Sigmoid colon (tissue), 7 donors: ENCODE results near the gene MLLT10. TPM values are rescaled to one million over a fixed set of nuclear protein-coding genes. Genes with fewer than 3 reads are reported as not detected.
A peak's percentile ranks its signal among the peaks of the same experiment; 100 is the strongest.
"Not testable (repeated sequence)": the region's sequence is repeated elsewhere in the genome, so short reads cannot be mapped to it uniquely, and the experiment has no call there.

Experiments used
- DNase-seq: peaks from one replicate; pipeline ENCODE4 v3.0.0-alpha.2; 2019
- H3K27ac ChIP-seq, 4 donors: fragments of 200-600 bp; sonication (generic); one replicate each; pipeline ENCODE4 v1.5.1; 2016 to 2019; ENCODE audit warnings: mild to moderate bottlenecking in 1 of 4
- H3K27me3 ChIP-seq, 3 donors: fragments of 200-600 bp; sonication (generic); one replicate each; pipeline ENCODE4 v1.5.1; 2019; ENCODE audit warnings: mild to moderate bottlenecking in 1 of 3
- H3K36me3 ChIP-seq, 4 donors: fragments of 200-600 bp; sonication (generic); one replicate each; pipeline ENCODE4 v1.5.1; 2016 to 2019
- H3K4me1 ChIP-seq, 4 donors: fragments of 200-600 bp; sonication (generic); one replicate each; pipeline ENCODE4 v1.5.1; 2017 to 2019
- H3K4me3 ChIP-seq, 4 donors: fragments of 200-600 bp; sonication (generic); one replicate each; pipeline ENCODE4 v1.5.1; 2017 to 2019; ENCODE audit warnings: mild to moderate bottlenecking in 2 of 4, moderate library complexity in 1 of 4
- H3K9me3 ChIP-seq, 4 donors: fragments of 200-600 bp in 3 of 4; sonication (generic) in 3 of 4; one replicate each; pipeline versions ENCODE4 v1.5.1 to v1.6.1; 2013 to 2019
- CTCF ChIP-seq, 4 experiments: fragments of 450-650 bp in 3 of 4; fragments of 200-600 bp in 1 of 4; IDR thresholded peaks; one replicate each; pipeline ENCODE4 v1.5.1; 2016 to 2019; ENCODE audit warnings: antibody characterized with exemption in 4 of 4, mild to moderate bottlenecking in 3 of 4, moderate library complexity in 2 of 4
- EP300 ChIP-seq, 4 donors: sonication (generic); formaldehyde crosslinking; IDR thresholded peaks; one replicate each; pipeline ENCODE4 v1.6.1; 2017; ENCODE audit warnings: antibody characterized with exemption in 4 of 4
- POLR2A ChIP-seq, 2 donors: fragments of 450-650 bp; IDR thresholded peaks; one replicate each; pipeline ENCODE4 v1.6.1; 2016; ENCODE audit warnings: antibody characterized with exemption in 2 of 2, mild to moderate bottlenecking in 2 of 2, moderate library complexity in 2 of 2
- POLR2AphosphoS5 ChIP-seq, 4 donors: sonication (generic); formaldehyde crosslinking; IDR thresholded peaks; one replicate each; pipeline ENCODE4 v1.6.1; 2017; ENCODE audit warnings: antibody characterized with exemption in 4 of 4
- WGBS, 2 donors: extraction: QIAGEN DNeasy Blood & Tissue Kit; methylation state at CpG; one replicate each; pipeline ENCODE4 v1.1.7; 2013; 5-methylcytosine and 5-hydroxymethylcytosine counted together
- intact Hi-C: fragments of 100-400 bp; cut with DNase I; formaldehyde crosslinking; loops from one replicate; pipeline ENCODE4 v1.15.1; 2023
- polyA plus RNA-seq, 3 donors: library from polyadenylated mRNA; stranded (reverse); fragments of 200-250 nt; gene quantifications; one replicate each; pipeline ENCODE4 v1.2.3, GENCODE V29; 2013
- total RNA-seq, 4 donors: library from RNA; depleted of rRNA; stranded (reverse); fragments of >200 nt; gene quantifications; one replicate each; pipeline ENCODE4 v1.1.0, GENCODE V29; 2016
- donor health status: healthy with polysubstance abuse.
- donor health status: Bipolar disorder and iron deficiency.
- donor health status: healthy.

Gene MLLT10
- total and polyA plus RNA-seq, 7 donors, result 8.6 to 53.7 (median 36.0) TPM

GRCh38 chr10:21532694-21533466 is 1.2 kb upstream of the MLLT10 start:
- Histone ChIP-seq H3K27me3 (no peaks in the 10 kb centered on the region), H3K4me1 (peaks cover 0 to 62% (median 28%) of the 10 kb centered on the region in 4 donors), H3K9me3 (no peaks in the 10 kb centered on the region), H3K4me3 (peak overlapping the region; percentile 41 to 93 (median 92)), H3K27ac (peak overlapping the region; percentile 95 to 99 (median 97)), H3K36me3 (peaks cover 0 to 8% (median 0%) of the 10 kb centered on the region in 4 donors)
- no peak for TF ChIP-seq POLR2AphosphoS5 (IDR thresholded peaks at IDR 0.05)
- no peak for TF ChIP-seq EP300 (IDR thresholded peaks at IDR 0.05)
- TF ChIP-seq CTCF (IDR thresholded peaks at IDR 0.05), result no peak
- no peak for TF ChIP-seq POLR2A (IDR thresholded peaks at IDR 0.05)
- no peak for DNase-seq
- 46 to 53% methylated on average over 10 of the region's 10 CpGs for WGBS, 2 donors
- intact Hi-C loops, result loop anchor here (1.0 to 10.0 kb wide), 4 partner anchors 15 to 1902 kb away; partner anchors contain the start of genes BMI1, DNAJC1 and OTUD1

GRCh38 chr10:21534280-21534586 is 201 bp downstream of the MLLT10 start:
- peaks cover 0 to 50% (median 26%) of the 10 kb centered on the region in 4 donors for H3K4me1 ChIP-seq
- H3K9me3 ChIP-seq, result no peaks in the 10 kb centered on the region
- 1% methylated on average over 26 of the region's 26 CpGs for WGBS, 2 donors
- H3K4me3 ChIP-seq, result peak overlapping the region; percentile 66 to 93 (median 92)
- peaks cover 0 to 22% (median 3%) of the 10 kb centered on the region in 4 donors for H3K36me3 ChIP-seq
- TF ChIP-seq CTCF (IDR thresholded peaks at IDR 0.05), result no peak
- TF ChIP-seq POLR2AphosphoS5 (IDR thresholded peaks at IDR 0.05), result peak in 1 of 4 donors; percentile 45
- TF ChIP-seq EP300 (IDR thresholded peaks at IDR 0.05), result no peak
- peak overlapping the region; percentile 95 to 99 (median 97) for H3K27ac ChIP-seq
- no peak for DNase-seq
- intact Hi-C loops, result loop anchor here (2.0 to 10.0 kb wide), 6 partner anchors 37 to 1901 kb away; partner anchors contain the start of genes BMI1, DNAJC1 and OTUD1
- no peaks in the 10 kb centered on the region for H3K27me3 ChIP-seq

GRCh38 chr10:21534604-21535493 is 817 bp downstream of the MLLT10 start:
- peaks cover 0 to 28% (median 9%) of the 10 kb centered on the region in 4 donors for H3K36me3 ChIP-seq
- peaks cover 0 to 49% (median 26%) of the 10 kb centered on the region in 4 donors for H3K4me1 ChIP-seq
- H3K9me3 ChIP-seq, result no peaks in the 10 kb centered on the region
- peak overlapping the region; percentile 66 to 93 (median 92) for H3K4me3 ChIP-seq
- H3K27ac ChIP-seq, result peak overlapping the region; percentile 95 to 99 (median 97)
- 3 to 7% methylated on average over 96 of the region's 96 CpGs for WGBS, 2 donors
- H3K27me3 ChIP-seq, result no peaks in the 10 kb centered on the region
- TF ChIP-seq EP300 (IDR thresholded peaks at IDR 0.05) (no peak), POLR2A (IDR thresholded peaks at IDR 0.05) (no peak), POLR2AphosphoS5 (IDR thresholded peaks at IDR 0.05) (peak in 1 of 4 donors; percentile 22)
- DNase-seq, result peak; percentile 80
- intact Hi-C loops, result loop anchor here (2.0 to 10.0 kb wide), 6 partner anchors 38 to 1900 kb away; partner anchors contain the start of genes BMI1, DNAJC1 and OTUD1

- TF ChIP-seq POLR2AphosphoS5 (IDR thresholded peaks at IDR 0.05), result no peak
- TF ChIP-seq EP300 (IDR thresholded peaks at IDR 0.05), result no peak
- TF ChIP-seq POLR2A (IDR thresholded peaks at IDR 0.05), result no peak
- no peak for TF ChIP-seq CTCF (IDR thresholded peaks at IDR 0.05)
- intact Hi-C loops, result loop anchor here (2.0 to 10.0 kb wide), 5 partner anchors 39 to 1899 kb away; partner anchors contain the start of genes DNAJC1 and OTUD1
- H3K36me3 ChIP-seq, result peaks cover 0 to 35% (median 10%) of the 10 kb centered on the region in 4 donors
- no peaks in the 10 kb centered on the region for H3K27me3 ChIP-seq
- H3K4me3 ChIP-seq, result peak overlapping the region; percentile 66 to 93 (median 92)
- H3K9me3 ChIP-seq, result no peaks in the 10 kb centered on the region
- peaks cover 0 to 49% (median 26%) of the 10 kb centered on the region in 4 donors for H3K4me1 ChIP-seq
- no peak for DNase-seq
- 54 to 57% methylated on average over 9 of the region's 9 CpGs for WGBS, 2 donors
- H3K27ac ChIP-seq, result peak overlapping the region; percentile 95 to 99 (median 97)
Measured at GRCh38 chr10:21535494-21535965, 1.5 kb downstream of the MLLT10 start.

GRCh38 chr10:21535976-21536375 is 1.9 kb downstream of the MLLT10 start:
- not testable (repeated sequence) for DNase-seq, H3K9me3 ChIP-seq, H3K27me3 ChIP-seq, H3K4me3 ChIP-seq
- 93 to 95% methylated on average over 9 of the region's 9 CpGs for WGBS, 2 donors
- peaks cover 0 to 39% (median 14%) of the 10 kb centered on the region in 4 donors for H3K36me3 ChIP-seq
- H3K27ac ChIP-seq, result peak overlapping the region in 3 of 4 donors; percentile 97 to 99 (median 97)
- intact Hi-C loops, result loop anchor here (2.0 to 10.0 kb wide), 5 partner anchors 39 to 1899 kb away; partner anchors contain the start of genes DNAJC1 and OTUD1
- H3K4me1 ChIP-seq, result peaks cover 0 to 45% (median 24%) of the 10 kb centered on the region in 4 donors
